Thyroid gland (tissue), 4 donors: ENCODE measurements around the gene ARHGEF4. TPM values are rescaled to one million over a fixed set of nuclear protein-coding genes. Genes with fewer than 3 reads are reported as not detected.

Source experiments
- DNase-seq, 2 donors: peaks; one replicate each; pipeline ENCODE4 v3.0.0-alpha.2; 2019
- H3K27ac ChIP-seq, 3 donors: fragments of 200-600 bp; sonication (generic); 1 replicate in 2 of 3; 2 replicates in 1 of 3; pipeline ENCODE4 v1.5.1; 2016 to 2019; ENCODE audit warnings: mild to moderate bottlenecking in 1 of 3, moderate library complexity in 1 of 3
- H3K27me3 ChIP-seq: fragments of 200-600 bp; sonication (generic); one replicate; pipeline ENCODE4 v1.5.1; 2019
- H3K36me3 ChIP-seq, 2 donors: fragments of 200-600 bp; sonication (generic); one replicate each; pipeline ENCODE4 v1.5.1; 2016 to 2019
- H3K4me1 ChIP-seq, 2 donors: fragments of 200-600 bp; sonication (generic); one replicate each; pipeline ENCODE4 v1.5.1; 2017 to 2019
- H3K4me3 ChIP-seq, 3 donors: fragments of 200-600 bp; sonication (generic); replicated peaks in 1 of 3; 1 replicate in 2 of 3; 2 replicates in 1 of 3; pipeline ENCODE4 v1.5.1; 2016; ENCODE audit warnings: mild to moderate bottlenecking in 1 of 3
- H3K9me3 ChIP-seq: fragments of 200-600 bp; sonication (generic); one replicate; pipeline ENCODE4 v1.5.1; 2017
- POLR2A ChIP-seq, 2 donors: fragments of 450-650 bp; IDR thresholded peaks; one replicate each; pipeline ENCODE4 v1.6.1; 2017; ENCODE audit warnings: antibody characterized with exemption in 2 of 2, mild to moderate bottlenecking in 2 of 2, moderate library complexity in 1 of 2
- WGBS, 2 donors: methylation state at CpG; one replicate each; pipeline ENCODE4 v1.1.5; 2017; 5-methylcytosine and 5-hydroxymethylcytosine counted together
- intact Hi-C: fragments of 100-400 bp; cut with DNase I; formaldehyde crosslinking; loops from one replicate; pipeline ENCODE4 v1.15.1; 2023
- total RNA-seq, 4 donors: library from RNA; depleted of rRNA; stranded (reverse); fragments of >200 nt; gene quantifications; one replicate each; pipeline ENCODE4 v1.2.3, GENCODE V29; 2016
- TF ChIP-seq, protein P1 (sequence below), 6 experiments: fragments of 200-600 bp in 3 of 6; fragments of 450-650 bp in 3 of 6; sonication (generic) in 3 of 6; IDR thresholded peaks; one replicate each; pipeline ENCODE4 v1.5.1; 2016 to 2019; ENCODE audit warnings: antibody characterized with exemption in 6 of 6, mild to moderate bottlenecking in 2 of 6, inconsistent platforms in 1 of 6, moderate library complexity in 1 of 6

ARHGEF4 gene
- total RNA-seq, 4 donors from 2014 or later, result 15.6 to 24.3 (median 22.5) TPM

GRCh38 chr2:130810490-130810889, 26.2 kb upstream of the ARHGEF4 start:
- no peak overlapping the region for H3K4me3 ChIP-seq
- intact Hi-C loops, result no loop called here
- no peak for DNase-seq
- TF ChIP-seq, protein P1, sequence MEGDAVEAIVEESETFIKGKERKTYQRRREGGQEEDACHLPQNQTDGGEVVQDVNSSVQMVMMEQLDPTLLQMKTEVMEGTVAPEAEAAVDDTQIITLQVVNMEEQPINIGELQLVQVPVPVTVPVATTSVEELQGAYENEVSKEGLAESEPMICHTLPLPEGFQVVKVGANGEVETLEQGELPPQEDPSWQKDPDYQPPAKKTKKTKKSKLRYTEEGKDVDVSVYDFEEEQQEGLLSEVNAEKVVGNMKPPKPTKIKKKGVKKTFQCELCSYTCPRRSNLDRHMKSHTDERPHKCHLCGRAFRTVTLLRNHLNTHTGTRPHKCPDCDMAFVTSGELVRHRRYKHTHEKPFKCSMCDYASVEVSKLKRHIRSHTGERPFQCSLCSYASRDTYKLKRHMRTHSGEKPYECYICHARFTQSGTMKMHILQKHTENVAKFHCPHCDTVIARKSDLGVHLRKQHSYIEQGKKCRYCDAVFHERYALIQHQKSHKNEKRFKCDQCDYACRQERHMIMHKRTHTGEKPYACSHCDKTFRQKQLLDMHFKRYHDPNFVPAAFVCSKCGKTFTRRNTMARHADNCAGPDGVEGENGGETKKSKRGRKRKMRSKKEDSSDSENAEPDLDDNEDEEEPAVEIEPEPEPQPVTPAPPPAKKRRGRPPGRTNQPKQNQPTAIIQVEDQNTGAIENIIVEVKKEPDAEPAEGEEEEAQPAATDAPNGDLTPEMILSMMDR (IDR thresholded peaks at IDR 0.05), result no peak
- no peak for TF ChIP-seq POLR2A (IDR thresholded peaks at IDR 0.05)
- H3K27ac ChIP-seq, result no peak overlapping the region
- no peaks in the 10 kb centered on the region for H3K9me3 ChIP-seq
- WGBS, 2 donors, result 65 to 72% methylated on average over 7 of the region's 7 CpGs
- H3K27me3 ChIP-seq, result no peaks in the 10 kb centered on the region
- peaks cover 12 to 24% of the 10 kb centered on the region in 2 donors for H3K4me1 ChIP-seq
- no peaks in the 10 kb centered on the region for H3K36me3 ChIP-seq

GRCh38 chr2:130813722-130814121, 23.0 kb upstream of the ARHGEF4 start:
- no peak overlapping the region for H3K27ac ChIP-seq
- peak in 1 of 2 donors; percentile 23 for DNase-seq
- 42 to 75% methylated on average over 4 to 5 of the region's 5 CpGs for WGBS, 2 donors
- peaks cover 0 to 5% of the 10 kb centered on the region in 2 donors for H3K4me1 ChIP-seq
- H3K27me3 ChIP-seq, result no peaks in the 10 kb centered on the region
- TF ChIP-seq, protein P1 (IDR thresholded peaks at IDR 0.05), result no peak
- TF ChIP-seq POLR2A (IDR thresholded peaks at IDR 0.05), result no peak
- no peaks in the 10 kb centered on the region for H3K36me3 ChIP-seq
- intact Hi-C loops, result no loop called here
- H3K4me3 ChIP-seq, result no peak overlapping the region
- H3K9me3 ChIP-seq, result no peaks in the 10 kb centered on the region

DNA sequence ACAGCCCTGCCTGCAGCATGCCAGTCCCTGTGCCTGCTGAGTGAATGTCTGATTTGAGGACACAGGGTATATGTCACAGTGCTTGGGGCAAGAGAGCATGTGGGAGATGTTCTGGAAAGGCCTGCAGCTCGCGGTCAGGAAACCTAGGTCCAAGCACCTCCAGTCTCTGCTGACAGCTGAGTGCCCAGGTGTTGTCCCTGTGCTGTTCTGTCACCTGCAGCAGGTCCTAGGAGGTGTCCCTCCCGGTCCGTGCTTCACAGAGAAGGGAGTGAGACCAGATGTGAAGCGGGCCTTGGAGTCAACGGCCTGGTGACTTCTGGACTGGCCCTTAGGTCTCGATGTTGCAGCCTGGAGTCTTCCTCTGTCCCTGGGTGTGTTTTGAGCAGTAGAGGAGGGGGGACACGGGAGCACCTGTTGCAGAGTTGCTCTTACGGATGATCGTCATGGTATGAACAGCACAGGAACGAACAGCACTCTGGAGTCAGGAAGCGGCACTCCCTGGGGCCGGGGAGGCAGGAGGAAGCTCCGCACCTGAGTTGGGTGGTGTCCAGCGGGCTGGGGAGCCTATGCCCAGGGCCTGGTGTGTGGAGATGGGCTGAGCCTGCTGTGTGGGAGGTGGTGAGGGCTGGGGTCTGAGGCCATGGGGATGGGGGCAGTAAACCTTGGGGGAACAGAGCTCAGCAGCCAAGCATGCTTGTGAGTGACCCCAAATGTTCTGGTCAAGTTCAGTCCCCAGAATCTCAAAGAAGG, 21.6 kb upstream of the ARHGEF4 start:
- WGBS, 2 donors, result 78 to 82% methylated on average over 13 to 14 of the region's 15 CpGs
- peaks cover 12 to 16% of the 10 kb centered on the region in 2 donors for H3K4me1 ChIP-seq
- TF ChIP-seq, protein P1 (IDR thresholded peaks at IDR 0.05), result no peak
- no peak for TF ChIP-seq POLR2A (IDR thresholded peaks at IDR 0.05)
- no peaks in the 10 kb centered on the region for H3K36me3 ChIP-seq
- no peak overlapping the region for H3K27ac ChIP-seq
- no peak for DNase-seq
- intact Hi-C loops, result no loop called here
- H3K4me3 ChIP-seq, result no peak overlapping the region
- H3K27me3 ChIP-seq, result no peaks in the 10 kb centered on the region
- H3K9me3 ChIP-seq, result no peaks in the 10 kb centered on the region

GRCh38 chr2:130818809-130819208, 17.9 kb upstream of the ARHGEF4 start:
- peak overlapping the region; percentile 90 to 97 (median 95) for H3K27ac ChIP-seq

GRCh38 chr2:130819226-130819607, 17.5 kb upstream of the ARHGEF4 start:
- H3K36me3 ChIP-seq, result no peaks in the 10 kb centered on the region
- H3K4me3 ChIP-seq, result no peak overlapping the region
- TF ChIP-seq, protein P1 (IDR thresholded peaks at IDR 0.05), result no peak
- TF ChIP-seq POLR2A (IDR thresholded peaks at IDR 0.05), result peak in 1 of 2 donors; percentile 28
- no peaks in the 10 kb centered on the region for H3K9me3 ChIP-seq
- no peaks in the 10 kb centered on the region for H3K27me3 ChIP-seq
- WGBS, 2 donors, result 48 to 56% methylated on average over 11 to 13 of the region's 14 CpGs
- no peak for DNase-seq
- H3K27ac ChIP-seq, result peak overlapping the region; percentile 90 to 97 (median 95)
- intact Hi-C loops, result no loop called here
- peaks cover 21 to 28% of the 10 kb centered on the region in 2 donors for H3K4me1 ChIP-seq

More at GRCh38 chr2:130818809-130819208, 17.9 kb upstream of the ARHGEF4 start:
- DNase-seq, result peak in 1 of 2 donors; percentile 14
- no peak overlapping the region for H3K4me3 ChIP-seq
- no peaks in the 10 kb centered on the region for H3K9me3 ChIP-seq
- H3K27me3 ChIP-seq, result no peaks in the 10 kb centered on the region
- TF ChIP-seq, protein P1 (IDR thresholded peaks at IDR 0.05), result no peak
- TF ChIP-seq POLR2A (IDR thresholded peaks at IDR 0.05), result no peak
- intact Hi-C loops, result no loop called here
- peaks cover 18 to 28% of the 10 kb centered on the region in 2 donors for H3K4me1 ChIP-seq
- H3K36me3 ChIP-seq, result no peaks in the 10 kb centered on the region
- 70 to 81% methylated on average over 5 of the region's 5 CpGs for WGBS, 2 donors
